OCI-LY1 (cell line): ENCODE results near the gene TLK2.
"Not testable (repeated sequence)": the region's sequence is repeated elsewhere in the genome, so short reads cannot be mapped to it uniquely, and the experiment has no call there.

ENCODE experiments used
- CTCF ChIP-seq: fragments of 200-600 bp; sonication (generic), shearing (Covaris generic); IDR thresholded peaks from 2 replicates; pipeline ENCODE4 v1.5.1; 2017; ENCODE audit warnings: mild to moderate bottlenecking, antibody characterized with exemption, low read length, moderate library complexity, mixed read lengths
- EZH2 ChIP-seq: fragments of 200-600 bp; sonication (generic), shearing (Covaris generic); IDR thresholded peaks from 2 replicates; pipeline ENCODE4 v1.8.0; 2017; ENCODE audit warnings: borderline replicate concordance, mixed run types, mild to moderate bottlenecking, antibody characterized with exemption, low read length, moderate library complexity, mixed read lengths

DNA sequence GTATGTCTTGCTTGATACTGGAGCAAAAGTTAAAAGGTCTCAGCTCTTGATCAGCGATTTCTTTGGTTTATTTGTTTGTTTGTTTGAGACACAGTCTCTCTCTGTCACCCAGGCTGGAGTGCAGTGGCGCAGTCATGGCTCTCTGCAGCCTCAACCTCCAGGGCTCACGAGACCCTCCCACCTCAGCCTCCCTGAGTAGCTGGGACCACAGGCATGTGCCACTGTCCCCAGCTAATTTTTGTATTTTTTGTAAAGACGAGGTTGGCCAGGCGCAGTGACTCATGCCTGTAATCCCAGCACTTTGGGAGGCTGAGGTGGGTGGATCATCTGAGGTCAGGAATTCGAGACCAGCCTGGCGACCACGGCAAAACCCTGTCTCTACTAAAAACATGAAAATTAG is 20.2 kb downstream of the TLK2 start:
- not testable (repeated sequence) for TF ChIP-seq CTCF, EZH2
